IMR-90 (cell line): Measurements from ENCODE around the gene ASAP2. TPM values are rescaled to one million over a fixed set of nuclear protein-coding genes. Genes with fewer than 3 reads are reported as not detected.

ENCODE experiments used
- ATAC-seq: fragments of 200-7000 bp; cut with Tn5 transposase; 2 replicates; pipeline ENCODE4 v1.9.1; 2020; ENCODE audit warnings: low read depth, mild to moderate bottlenecking, moderate library complexity
- BruUV-seq: library from RNA; stranded (reverse); fragments of 400-500 nt; replicated peaks from 2 replicates; lab custom pipeline; 2021; lab: Mats Ljungman, UMichigan
- CTCF ChIA-PET: fragments of 300-600 bp; formaldehyde crosslinking; extraction: SDS; loops from one replicate; lab custom pipeline; 2021; ENCODE audit warnings: antibody characterized with exemption; lab: Yijun Ruan, JAX
- POLR2A ChIA-PET: fragments of 300-600 bp; sonication (Branson Sonifier 250); formaldehyde crosslinking; loops from one replicate; lab custom pipeline; 2022; ENCODE audit warnings: antibody characterized with exemption; ENCODE audit not compliant: unreplicated experiment; lab: Charles Lee
- DNase-seq: peaks from one replicate; pipeline ENCODE4 v3.0.0; 2013
- H2AFZ ChIP-seq: replicated peaks from 2 replicates; pipeline ENCODE3; 2013; ENCODE audit warnings: low read length, mild to moderate bottlenecking; ENCODE audit not compliant: poor library complexity
- H2AK5ac ChIP-seq: 2 replicates; pipeline ENCODE4 v1.6.1; 2013; ENCODE audit warnings: low read depth, low read length, inconsistent platforms
- H2AK9ac ChIP-seq: replicated peaks from 2 replicates; pipeline ENCODE3; 2013; ENCODE audit warnings: mild to moderate bottlenecking, low read depth, low read length, moderate library complexity; ENCODE audit not compliant: poor library complexity
- H2BK120ac ChIP-seq: 2 replicates; pipeline ENCODE4 v1.6.1; 2013; ENCODE audit warnings: low read depth, low read length, inconsistent platforms
- H2BK15ac ChIP-seq: 3 replicates; pipeline ENCODE4 v1.6.1; 2013; ENCODE audit warnings: low read depth, low read length, inconsistent platforms
- H2BK20ac ChIP-seq: 2 replicates; pipeline ENCODE4 v1.6.1; 2013; ENCODE audit warnings: low read depth, mild to moderate bottlenecking, inconsistent platforms, low read length, moderate library complexity
- H2BK5ac ChIP-seq: 2 replicates; pipeline ENCODE4 v1.6.1; 2013; ENCODE audit warnings: mild to moderate bottlenecking, low read depth, low read length, inconsistent platforms; ENCODE audit not compliant: poor library complexity, severe bottlenecking
- H3K14ac ChIP-seq: replicated peaks from 2 replicates; pipeline ENCODE4 v1.6.1; 2013; ENCODE audit warnings: low read depth, low read length, inconsistent platforms
- H3K18ac ChIP-seq: 2 replicates; pipeline ENCODE4 v1.6.1; 2013; ENCODE audit warnings: low read depth, low read length, control low read depth
- H3K23ac ChIP-seq: 2 replicates; pipeline ENCODE4 v1.6.1; 2013; ENCODE audit warnings: low read depth, low read length, inconsistent platforms
- H3K27ac ChIP-seq: 2 replicates; pipeline ENCODE4 v1.5.1; 2013; ENCODE audit warnings: mild to moderate bottlenecking, control low read depth, low read length; ENCODE audit not compliant: insufficient read depth
- H3K27me3 ChIP-seq: 2 replicates; pipeline ENCODE4 v1.6.1; 2013; ENCODE audit warnings: low read length; ENCODE audit not compliant: control insufficient read depth, insufficient read depth
- H3K36me3 ChIP-seq: 2 replicates; pipeline ENCODE4 v1.6.1; 2013; ENCODE audit warnings: low read length, mixed read lengths; ENCODE audit not compliant: control insufficient read depth, insufficient read depth
- H3K4ac ChIP-seq: 2 replicates; pipeline ENCODE4 v1.6.1; 2013; ENCODE audit warnings: low read depth, low read length, inconsistent platforms
- H3K4me1 ChIP-seq: 2 replicates; pipeline ENCODE4 v1.6.1; 2013; ENCODE audit warnings: low read length, mixed read lengths; ENCODE audit not compliant: control insufficient read depth, insufficient read depth
- H3K4me2 ChIP-seq: 2 replicates; pipeline ENCODE4 v1.6.1; 2013; ENCODE audit warnings: low read depth, mild to moderate bottlenecking, control low read depth, low read length, moderate library complexity
- H3K4me3 ChIP-seq: 2 replicates; pipeline ENCODE4 v1.5.1; 2013; ENCODE audit warnings: low read depth, mild to moderate bottlenecking, control low read depth, low read length, moderate library complexity; ENCODE audit not compliant: insufficient read depth
- H3K56ac ChIP-seq: 2 replicates; pipeline ENCODE4 v1.6.1; 2013; ENCODE audit warnings: low read length, inconsistent platforms; ENCODE audit not compliant: insufficient read depth; ENCODE audit errors: extremely low read depth
- H3K79me1 ChIP-seq, 2 experiments: 2 replicates each; pipeline ENCODE4 v1.6.1; 2013; ENCODE audit warnings: low read length in 2 of 2, inconsistent platforms in 1 of 2, low read depth in 1 of 2
- H3K9ac ChIP-seq: 2 replicates; pipeline ENCODE4 v1.6.1; 2013; ENCODE audit warnings: low read depth, low read length, control low read depth
- H3K9me1 ChIP-seq: 2 replicates; pipeline ENCODE4 v1.6.1; 2013; ENCODE audit warnings: low read length, inconsistent platforms; ENCODE audit not compliant: insufficient read depth
- H3K9me3 ChIP-seq: 2 replicates; pipeline ENCODE4 v1.6.1; 2013; ENCODE audit warnings: low read length; ENCODE audit not compliant: control insufficient read depth, insufficient read depth
- H4K20me1 ChIP-seq: 2 replicates; pipeline ENCODE4 v1.6.1; 2013; ENCODE audit warnings: low read length, inconsistent platforms; ENCODE audit not compliant: insufficient read depth
- H4K5ac ChIP-seq: 2 replicates; pipeline ENCODE4 v1.6.1; 2013; ENCODE audit warnings: mild to moderate bottlenecking, low read depth, low read length, control low read depth
- H4K8ac ChIP-seq, 2 experiments: 2 replicates each; pipeline ENCODE4 v1.6.1; 2013; ENCODE audit warnings: low read depth in 2 of 2, low read length in 2 of 2, control low read depth in 1 of 2, inconsistent platforms in 1 of 2
- H4K91ac ChIP-seq: 2 replicates; pipeline ENCODE4 v1.6.1; 2013; ENCODE audit warnings: low read depth, low read length, inconsistent platforms; ENCODE audit not compliant: insufficient read depth
- CEBPB ChIP-seq: IDR thresholded peaks from 2 replicates; pipeline ENCODE4 v1.6.1; 2012; ENCODE audit warnings: low read depth, low read length, improper control_type of control experiment
- MAFK ChIP-seq: IDR thresholded peaks from 2 replicates; pipeline ENCODE4 v1.6.1; 2012; ENCODE audit warnings: low read depth, low read length, improper control_type of control experiment
- RAD21 ChIP-seq: IDR thresholded peaks from 2 replicates; pipeline ENCODE4 v1.6.1; 2012; ENCODE audit warnings: low read length, improper control_type of control experiment
- WGBS, 2 experiments: methylation state at CpG; one replicate each; pipeline versions ENCODE4 v1.1.5 to v1.1.7; 2013; ENCODE audit warnings: missing lambda C conversion rate in 2 of 2; ENCODE audit not compliant: insufficient read length in 1 of 2; ENCODE audit errors: extremely low coverage in 2 of 2; 5-methylcytosine and 5-hydroxymethylcytosine counted together
- dilution Hi-C: fragments of 300-500 bp; cut with HindIII; formaldehyde crosslinking; loops from one replicate; pipeline ENCODE4 v1.14.3; 2018; ENCODE audit warnings: low sequenced_read_pairs; ENCODE audit not compliant: unreplicated experiment
- in situ Hi-C: fragments of 300-500 bp; cut with MboI; formaldehyde crosslinking; loops from 3 replicates; pipeline ENCODE4 v1.14.3; 2019; ENCODE audit warnings: low sequenced_read_pairs, inconsistent platforms, mixed read lengths
- intact Hi-C: fragments of 100-400 bp; cut with micrococcal nuclease; formaldehyde crosslinking; loops from 2 replicates; pipeline ENCODE4 v1.10.0; 2022
- polyA plus RNA-seq, 3 experiments: library from polyadenylated mRNA; depleted of rRNA; stranded (reverse); fragments of >200 nt; gene quantifications; 2 replicates each; pipeline ENCODE4 v1.2.3, GENCODE V29; 2012; ENCODE audit warnings: low replicate concordance in 1 of 3
- total RNA-seq: library from RNA; depleted of rRNA; stranded (reverse); fragments of >200 nt; gene quantifications from 2 replicates; pipeline ENCODE4 v1.2.3, GENCODE V29; 2012

Gene ASAP2
- total and polyA plus RNA-seq, 2 of the 4 experiments (the other 2 are of a cell fraction), result 19.7 to 28.1 TPM

DNA sequence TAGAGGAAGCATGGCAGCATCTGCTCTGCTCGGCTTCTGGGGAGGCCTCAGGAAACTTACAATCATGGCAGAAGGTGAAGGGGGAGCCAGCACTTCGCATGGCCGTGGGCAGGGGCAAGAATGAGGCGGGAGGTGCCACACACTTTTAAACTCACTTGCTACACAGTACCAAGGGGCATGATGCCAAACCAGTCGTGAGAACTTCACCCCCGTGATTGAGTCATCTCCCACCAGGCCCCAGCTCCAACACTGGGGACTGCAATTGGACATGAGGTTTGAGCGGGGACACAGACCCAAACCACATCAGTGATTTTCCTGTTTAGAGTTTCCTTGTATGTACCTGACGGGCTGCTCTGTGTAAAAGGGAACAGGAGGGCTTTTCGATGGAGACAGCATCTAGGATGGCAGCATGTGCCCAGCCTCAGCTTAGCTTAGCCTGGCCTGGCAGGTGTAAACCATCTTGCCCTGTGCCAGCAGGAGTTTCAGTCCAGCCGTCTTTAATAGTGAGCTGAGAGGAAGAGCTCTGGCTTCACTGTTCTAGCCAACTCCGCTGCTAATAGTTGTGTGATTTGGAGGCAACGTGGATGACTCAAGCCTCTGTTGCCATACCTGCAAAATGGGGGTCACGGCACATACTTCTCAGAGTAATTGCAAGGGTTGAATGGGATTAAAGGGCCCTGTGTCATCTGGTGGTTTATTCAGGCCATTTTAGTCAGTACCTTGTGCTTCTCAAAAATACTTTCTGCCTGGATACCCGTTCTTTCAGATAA, 101.8 kb downstream of the ASAP2 start:
- Histone ChIP-seq H2BK20ac (no peak overlapping the region), H3K9me1 (peaks cover 38% of the 10 kb centered on the region), H4K91ac (no peak overlapping the region), H4K8ac (no peak overlapping the region), H3K4me2 (no peak overlapping the region), H2AFZ (no peak overlapping the region), H2BK120ac (no peak overlapping the region), H3K36me3 (no peaks in the 10 kb centered on the region), H3K4me3 (no peak overlapping the region), H3K4me1 (peaks cover 20% of the 10 kb centered on the region), H3K4ac (0 out of 2 replicates have a peak overlapping the region, but pooled peaks have one; percentile 0), H3K18ac (no peak overlapping the region), H3K14ac (no peak overlapping the region), H3K23ac (no peak overlapping the region), H2AK5ac (peak overlapping the region; percentile 21; the same call in 1 of the 2 replicates), H3K9ac (no peak overlapping the region), H2AK9ac (no peak overlapping the region), H3K27me3 (no peaks in the 10 kb centered on the region), H4K5ac (no peak overlapping the region), H3K9me3 (no peaks in the 10 kb centered on the region), H2BK5ac (no peak overlapping the region), H2BK15ac (no peak overlapping the region), H4K20me1 (peaks cover 56% of the 10 kb centered on the region; the same call in 1 of the 2 replicates), H3K79me1 (peaks cover 41 to 87% of the 10 kb centered on the region in 2 experiments), H3K27ac (no peak overlapping the region), H3K56ac (no peak overlapping the region)
- 80% methylated on average over 5 of the region's 14 CpGs; no CpG with 5 or more reads in 1 of the 2 experiments for WGBS, 2 experiments
- in situ Hi-C loops (no loop called here), intact Hi-C loops (no loop called here), dilution Hi-C loops (no loop called here)
- no peak for ATAC-seq
- DNase-seq, result peak; percentile 43
- ChIA-PET POLR2A (no interaction called here), CTCF (no interaction called here)
- BruUV-seq, result no TSS peak
- TF ChIP-seq CEBPB (no peak), RAD21 (no peak), MAFK (no peak)
